Fibroblast of pulmonary artery (primary cell): ENCODE data around the gene ACP1.

Experiments
- DNase-seq: peaks from one replicate; pipeline ENCODE4 v3.0.0-alpha.2; 2010; ENCODE audit warnings: low read depth
- H3K4me3 ChIP-seq: replicated peaks from 2 replicates; pipeline ENCODE4 v1.5.1; 2011; ENCODE audit warnings: low read depth, mild to moderate bottlenecking, control low read depth, low read length, moderate library complexity
- TF ChIP-seq, protein P1 (sequence below): IDR thresholded peaks from 2 replicates; pipeline ENCODE4 v1.5.1; 2011; ENCODE audit warnings: mild to moderate bottlenecking, control low read depth, low read length, inconsistent platforms; ENCODE audit errors: missing control alignments

ACP1 gene

DNA sequence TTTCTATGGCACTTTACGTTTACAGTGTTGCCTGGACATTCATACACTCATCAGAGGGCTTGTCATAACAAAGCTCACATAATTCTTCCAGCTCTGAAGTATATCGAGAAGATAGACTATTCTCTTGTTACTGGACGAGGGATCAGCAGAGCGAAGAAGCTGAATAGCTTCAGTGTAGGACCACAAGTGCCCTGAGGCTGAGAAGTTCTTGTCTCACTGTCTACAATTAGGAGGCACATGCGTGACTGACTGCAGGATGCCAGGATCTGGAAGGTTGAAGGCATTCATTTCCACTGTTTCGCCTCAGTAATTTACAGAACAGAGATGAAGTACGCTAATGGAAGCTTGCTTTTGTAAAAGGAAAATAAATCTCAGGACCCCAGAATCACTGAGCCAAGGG is 10.5 kb upstream of the ACP1 start:
- TF ChIP-seq, protein P1, sequence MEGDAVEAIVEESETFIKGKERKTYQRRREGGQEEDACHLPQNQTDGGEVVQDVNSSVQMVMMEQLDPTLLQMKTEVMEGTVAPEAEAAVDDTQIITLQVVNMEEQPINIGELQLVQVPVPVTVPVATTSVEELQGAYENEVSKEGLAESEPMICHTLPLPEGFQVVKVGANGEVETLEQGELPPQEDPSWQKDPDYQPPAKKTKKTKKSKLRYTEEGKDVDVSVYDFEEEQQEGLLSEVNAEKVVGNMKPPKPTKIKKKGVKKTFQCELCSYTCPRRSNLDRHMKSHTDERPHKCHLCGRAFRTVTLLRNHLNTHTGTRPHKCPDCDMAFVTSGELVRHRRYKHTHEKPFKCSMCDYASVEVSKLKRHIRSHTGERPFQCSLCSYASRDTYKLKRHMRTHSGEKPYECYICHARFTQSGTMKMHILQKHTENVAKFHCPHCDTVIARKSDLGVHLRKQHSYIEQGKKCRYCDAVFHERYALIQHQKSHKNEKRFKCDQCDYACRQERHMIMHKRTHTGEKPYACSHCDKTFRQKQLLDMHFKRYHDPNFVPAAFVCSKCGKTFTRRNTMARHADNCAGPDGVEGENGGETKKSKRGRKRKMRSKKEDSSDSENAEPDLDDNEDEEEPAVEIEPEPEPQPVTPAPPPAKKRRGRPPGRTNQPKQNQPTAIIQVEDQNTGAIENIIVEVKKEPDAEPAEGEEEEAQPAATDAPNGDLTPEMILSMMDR: no peak
- no peak for DNase-seq

GRCh38 chr2:255195-255594 is 9.6 kb upstream of the ACP1 start:
- no peak overlapping the region for H3K4me3 ChIP-seq
- DNase-seq: no peak
- TF ChIP-seq, protein P1: no peak

More for the DNA sequence above, 10.5 kb upstream of the ACP1 start:
- no peak overlapping the region for H3K4me3 ChIP-seq

- TF ChIP-seq, protein P1: no peak
- DNase-seq: no peak
- no peak overlapping the region for H3K4me3 ChIP-seq
Measured at GRCh38 chr2:256094-256493, 8.7 kb upstream of the ACP1 start.

DNA sequence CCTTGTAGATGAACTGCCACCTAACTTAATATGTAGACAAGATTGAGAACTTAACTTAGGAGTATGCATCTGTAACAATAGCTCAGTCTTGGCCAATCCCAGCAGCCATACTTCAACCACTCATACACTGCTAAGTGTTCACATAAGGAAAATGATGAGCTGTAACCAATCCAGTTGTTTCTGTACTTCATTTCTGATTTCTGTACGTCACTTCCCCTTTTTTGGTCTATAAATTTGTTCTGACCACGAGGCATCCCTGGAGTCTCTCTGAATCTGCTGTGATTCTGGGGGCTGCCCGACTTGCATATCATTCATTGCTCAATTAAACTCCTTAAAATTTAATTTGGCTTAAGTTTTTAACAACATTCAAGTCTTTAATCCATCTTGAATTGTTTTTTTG is 7.3 kb upstream of the ACP1 start:
- TF ChIP-seq, protein P1: no peak
- DNase-seq: no peak
- no peak overlapping the region for H3K4me3 ChIP-seq

DNA sequence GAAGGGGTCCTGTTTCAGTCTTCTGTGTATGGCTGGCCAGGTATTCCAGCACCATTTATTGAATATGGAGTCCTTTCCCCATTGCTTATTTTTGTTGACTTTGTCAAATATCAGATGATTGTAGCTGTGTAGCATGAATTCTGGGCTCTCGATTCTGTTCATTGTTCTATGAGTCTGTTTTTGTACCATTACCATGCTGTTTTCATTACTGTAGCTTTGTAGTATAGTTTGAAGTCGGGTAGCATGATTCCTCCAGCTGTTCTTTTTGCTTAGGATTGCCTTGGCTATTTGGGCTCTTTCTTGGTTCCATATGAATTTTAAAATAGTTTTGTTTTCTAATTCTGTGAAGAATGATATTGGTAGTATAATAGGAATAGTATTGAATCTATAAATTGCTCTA is 6.9 kb upstream of the ACP1 start:
- no peak for DNase-seq
- TF ChIP-seq, protein P1: no peak
- H3K4me3 ChIP-seq: no peak overlapping the region

DNA sequence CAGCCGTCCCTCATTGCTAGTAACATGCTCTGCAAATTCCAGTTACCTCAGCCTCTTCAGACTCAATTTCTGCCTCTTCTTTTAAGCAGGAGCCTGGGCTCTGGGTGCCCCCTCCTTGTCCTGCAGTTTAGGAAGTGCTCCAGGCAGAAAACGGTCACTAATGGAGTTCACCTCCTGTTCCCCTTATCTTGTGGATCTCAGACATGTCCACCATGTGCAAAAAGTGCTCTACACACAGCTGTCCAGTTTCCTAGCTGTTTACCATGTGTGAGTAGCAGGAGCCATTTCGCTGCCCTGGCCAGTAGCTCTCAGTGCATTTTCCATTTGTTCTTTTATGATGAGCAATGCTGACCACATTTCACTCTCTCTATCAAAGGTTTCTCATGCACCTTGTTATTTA is 5.8 kb upstream of the ACP1 start:
- H3K4me3 ChIP-seq: no peak overlapping the region
- TF ChIP-seq, protein P1: no peak
- DNase-seq: no peak

- TF ChIP-seq, protein P1: no peak
Measured at GRCh38 chr2:259789-260331, 4.9 kb upstream of the ACP1 start.

More at GRCh38 chr2:259789-260331, 4.9 kb upstream of the ACP1 start:
- no peak for DNase-seq
- no peak overlapping the region for H3K4me3 ChIP-seq
